ENCODE data around the gene TUBA1B.

Gene TUBA1B

DNA sequence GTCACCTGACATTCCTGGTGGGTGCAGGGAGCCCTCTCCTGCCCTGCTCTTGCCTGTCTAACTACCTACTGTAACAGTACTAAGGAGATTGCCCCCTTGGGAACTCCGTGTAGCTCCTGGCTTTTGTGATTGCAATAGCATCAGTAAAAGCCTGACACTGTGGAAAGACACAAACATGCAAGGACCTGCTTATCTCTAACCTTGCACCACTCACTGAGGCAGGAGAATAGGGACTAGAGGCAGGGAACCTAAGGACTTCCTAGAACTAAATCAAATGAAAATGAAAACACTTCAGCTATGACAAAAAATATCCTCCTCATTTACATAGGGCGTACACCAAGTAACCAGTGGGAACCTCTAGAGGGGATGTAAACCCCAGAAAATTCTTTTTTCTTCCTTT, 29.2 kb upstream of the TUBA1B start:
- DNase-seq (ENCODE audit: extremely low spot score): no peak
- ChIA-PET POLR2A (interaction anchor here (2.4 kb wide), 1 partner anchor 30 kb away, joined by 16 read pairs; the partner anchor contains the start of gene TUBA1B), CTCF (interaction anchor here (0.8 to 1.2 kb wide), 4 partner anchors 13 to 75 kb away, joined by 3 to 5 read pairs (median 4); no protein-coding TSS in a partner anchor)
- TF ChIP-seq, protein P1, sequence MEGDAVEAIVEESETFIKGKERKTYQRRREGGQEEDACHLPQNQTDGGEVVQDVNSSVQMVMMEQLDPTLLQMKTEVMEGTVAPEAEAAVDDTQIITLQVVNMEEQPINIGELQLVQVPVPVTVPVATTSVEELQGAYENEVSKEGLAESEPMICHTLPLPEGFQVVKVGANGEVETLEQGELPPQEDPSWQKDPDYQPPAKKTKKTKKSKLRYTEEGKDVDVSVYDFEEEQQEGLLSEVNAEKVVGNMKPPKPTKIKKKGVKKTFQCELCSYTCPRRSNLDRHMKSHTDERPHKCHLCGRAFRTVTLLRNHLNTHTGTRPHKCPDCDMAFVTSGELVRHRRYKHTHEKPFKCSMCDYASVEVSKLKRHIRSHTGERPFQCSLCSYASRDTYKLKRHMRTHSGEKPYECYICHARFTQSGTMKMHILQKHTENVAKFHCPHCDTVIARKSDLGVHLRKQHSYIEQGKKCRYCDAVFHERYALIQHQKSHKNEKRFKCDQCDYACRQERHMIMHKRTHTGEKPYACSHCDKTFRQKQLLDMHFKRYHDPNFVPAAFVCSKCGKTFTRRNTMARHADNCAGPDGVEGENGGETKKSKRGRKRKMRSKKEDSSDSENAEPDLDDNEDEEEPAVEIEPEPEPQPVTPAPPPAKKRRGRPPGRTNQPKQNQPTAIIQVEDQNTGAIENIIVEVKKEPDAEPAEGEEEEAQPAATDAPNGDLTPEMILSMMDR (IDR thresholded peaks at IDR 0.05; ENCODE audit: control extremely low read depth, extremely low read depth, low read depth, missing control alignments): no peak

DNA sequence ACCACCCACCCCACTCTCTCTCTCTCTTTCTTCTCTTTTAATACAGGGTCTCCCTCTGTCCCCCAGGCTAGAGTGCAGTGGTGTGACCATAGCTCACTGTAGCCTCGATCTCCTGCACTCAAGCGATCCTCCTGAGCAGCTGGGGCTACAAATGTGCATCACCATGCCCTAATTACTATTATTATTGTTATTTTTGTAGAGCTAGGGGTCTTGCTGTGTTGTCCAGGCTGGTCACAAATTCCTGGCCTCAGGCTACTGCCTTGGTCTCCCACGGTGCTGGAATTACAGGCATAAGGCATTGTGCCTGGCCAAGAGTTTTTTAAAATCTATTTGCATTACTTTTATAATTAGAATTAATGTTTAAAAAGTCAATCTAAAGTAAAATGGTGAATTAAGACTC, 23.0 kb upstream of the TUBA1B start:
- DNase-seq (ENCODE audit: extremely low spot score): no peak
- TF ChIP-seq, protein P1 (IDR thresholded peaks at IDR 0.05; ENCODE audit: control extremely low read depth, extremely low read depth, low read depth, missing control alignments): no peak
- CTCF ChIA-PET: no interaction called here
- POLR2A ChIA-PET: no interaction called here

DNA sequence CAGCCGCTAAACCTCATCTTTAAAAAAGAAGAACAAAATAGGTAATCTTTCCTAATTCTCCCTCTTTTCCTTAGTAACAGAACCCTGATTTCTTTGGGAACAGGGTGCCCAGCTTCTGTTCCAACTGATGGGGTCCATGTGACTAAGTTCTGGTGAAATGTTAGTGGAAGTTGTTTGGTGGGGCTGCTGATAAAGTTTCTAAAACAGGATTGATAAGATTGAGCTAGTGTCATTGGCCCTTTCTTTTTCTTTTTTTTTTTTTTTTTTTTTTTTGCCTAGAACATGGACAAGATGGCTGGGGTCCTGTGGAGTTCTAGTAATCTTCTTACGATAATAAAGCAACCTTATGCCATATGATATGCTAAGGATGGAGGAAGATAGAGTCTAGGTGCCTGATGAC, 16.2 kb upstream of the TUBA1B start:
- TF ChIP-seq, protein P1 (IDR thresholded peaks at IDR 0.05; ENCODE audit: control extremely low read depth, extremely low read depth, low read depth, missing control alignments): no peak
- POLR2A ChIA-PET: interaction anchor here (0.7 kb wide), 1 partner anchor 16 kb away, joined by 9 read pairs; the partner anchor contains the start of gene TUBA1B
- CTCF ChIA-PET: interaction anchor here (0.9 to 1.4 kb wide), 3 partner anchors 10 to 89 kb away, joined by 3 read pairs; partner anchors contain the start of gene TUBA1B
- no peak for DNase-seq (ENCODE audit: extremely low spot score)

DNA sequence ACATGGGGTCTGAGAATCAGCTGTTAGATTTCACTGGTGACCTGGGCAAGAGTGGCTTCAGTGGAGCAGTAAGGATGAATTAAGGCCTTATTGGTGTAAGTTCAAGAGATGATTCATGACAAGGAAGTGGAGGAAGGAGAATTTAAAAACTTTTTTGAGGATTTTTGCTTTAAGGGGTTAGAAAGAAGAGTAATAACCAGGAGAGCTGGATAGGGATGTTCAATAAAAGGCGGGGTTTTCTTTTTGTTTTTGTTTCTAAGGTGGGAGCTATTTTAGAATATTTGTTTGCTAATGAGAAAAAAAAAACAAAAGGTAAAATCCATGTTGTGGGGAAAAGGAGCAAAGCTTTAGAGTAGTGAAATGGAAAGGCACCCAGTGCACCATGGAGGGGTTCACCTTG, 15.2 kb upstream of the TUBA1B start:
- TF ChIP-seq, protein P1 (IDR thresholded peaks at IDR 0.05; ENCODE audit: control extremely low read depth, extremely low read depth, low read depth, missing control alignments): no peak
- POLR2A ChIA-PET: no interaction called here
- no peak for DNase-seq (ENCODE audit: extremely low spot score)
- CTCF ChIA-PET: interaction anchor here (0.7 to 1.1 kb wide), 5 partner anchors 14 to 58 kb away, joined by 3 to 5 read pairs (median 4); no protein-coding TSS in a partner anchor

DNA sequence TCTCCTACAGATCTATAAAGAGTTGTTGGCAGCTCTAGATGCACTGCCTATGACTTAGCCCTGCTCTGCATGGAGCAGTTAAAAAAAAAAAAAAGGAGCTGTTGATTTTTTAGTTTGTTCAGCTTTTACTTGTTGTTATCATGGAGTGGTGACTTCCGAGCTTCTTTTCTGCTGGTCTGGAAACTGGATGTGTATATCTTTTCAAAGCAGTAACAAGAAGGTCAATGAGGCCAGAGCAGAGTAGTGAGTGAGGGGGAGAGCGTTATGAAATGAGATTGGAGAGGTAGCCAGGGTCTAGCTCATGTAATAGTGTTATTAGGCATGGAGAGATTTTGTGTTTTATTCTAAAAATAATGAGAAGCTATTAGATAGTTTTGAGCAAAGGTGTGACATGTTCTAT, 13.2 kb upstream of the TUBA1B start:
- POLR2A ChIA-PET: interaction anchor here (0.7 kb wide), 1 partner anchor 13 kb away, joined by 3 read pairs; the partner anchor contains the start of gene TUBA1B
- CTCF ChIA-PET: interaction anchor here (1.2 to 6.9 kb wide), 7 partner anchors 12 to 157 kb away, joined by 3 to 42 read pairs (median 5); partner anchors contain the start of gene TUBA1B
- TF ChIP-seq, protein P1 (IDR thresholded peaks at IDR 0.05; ENCODE audit: control extremely low read depth, extremely low read depth, low read depth, missing control alignments): no peak
- DNase-seq (ENCODE audit: extremely low spot score): no peak

DNA sequence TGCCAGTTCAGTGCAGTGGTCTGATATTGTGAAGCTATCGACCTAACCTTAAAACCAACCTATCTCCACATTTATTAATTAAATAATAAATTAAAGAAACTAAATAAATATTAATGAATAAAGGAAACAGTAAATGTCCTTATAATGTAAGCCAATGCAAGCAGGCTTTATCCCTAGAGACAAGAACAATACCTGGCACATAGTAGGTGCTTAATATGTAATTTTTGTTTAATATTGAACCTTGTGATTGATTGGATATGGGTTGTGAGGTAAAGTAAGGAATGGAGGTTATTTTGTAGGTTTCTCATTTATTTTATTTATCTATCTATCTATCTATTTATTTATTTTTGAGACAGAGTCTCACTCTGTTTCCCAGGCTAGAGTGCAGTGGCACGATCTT, 7.8 kb upstream of the TUBA1B start:
- no peak for DNase-seq (ENCODE audit: extremely low spot score)
- ChIA-PET CTCF (interaction anchor here (1.0 to 6.9 kb wide), 4 partner anchors 8 to 51 kb away, joined by 3 to 42 read pairs (median 4); partner anchors contain the start of gene TUBA1B), POLR2A (interaction anchor here (0.6 to 1.6 kb wide), 2 partner anchors 8 to 371 kb away, joined by 5 to 7 read pairs; partner anchors contain the start of gene TUBA1B)
- TF ChIP-seq, protein P1 (IDR thresholded peaks at IDR 0.05; ENCODE audit: control extremely low read depth, extremely low read depth, low read depth, missing control alignments): no peak

All from GM10248 (cell line).